MM.1S (cell line): ENCODE data around the gene DNPH1.

Experiments
- EZH2phosphoT487 ChIP-seq: fragments of 300-600 bp; sonication (generic); IDR thresholded peaks from 2 replicates; pipeline ENCODE4 v1.6.1; 2018; ENCODE audit warnings: antibody characterized with exemption, low read length
- TF ChIP-seq, protein P1 (sequence below): fragments of 300-600 bp; sonication (generic); IDR thresholded peaks from 2 replicates; pipeline ENCODE4 v1.5.1; 2016; ENCODE audit warnings: antibody characterized with exemption, low read length, mixed read lengths

GRCh38 chr6:43265564-43265963 is 36.3 kb upstream of the DNPH1 start:
- TF ChIP-seq, protein P1, sequence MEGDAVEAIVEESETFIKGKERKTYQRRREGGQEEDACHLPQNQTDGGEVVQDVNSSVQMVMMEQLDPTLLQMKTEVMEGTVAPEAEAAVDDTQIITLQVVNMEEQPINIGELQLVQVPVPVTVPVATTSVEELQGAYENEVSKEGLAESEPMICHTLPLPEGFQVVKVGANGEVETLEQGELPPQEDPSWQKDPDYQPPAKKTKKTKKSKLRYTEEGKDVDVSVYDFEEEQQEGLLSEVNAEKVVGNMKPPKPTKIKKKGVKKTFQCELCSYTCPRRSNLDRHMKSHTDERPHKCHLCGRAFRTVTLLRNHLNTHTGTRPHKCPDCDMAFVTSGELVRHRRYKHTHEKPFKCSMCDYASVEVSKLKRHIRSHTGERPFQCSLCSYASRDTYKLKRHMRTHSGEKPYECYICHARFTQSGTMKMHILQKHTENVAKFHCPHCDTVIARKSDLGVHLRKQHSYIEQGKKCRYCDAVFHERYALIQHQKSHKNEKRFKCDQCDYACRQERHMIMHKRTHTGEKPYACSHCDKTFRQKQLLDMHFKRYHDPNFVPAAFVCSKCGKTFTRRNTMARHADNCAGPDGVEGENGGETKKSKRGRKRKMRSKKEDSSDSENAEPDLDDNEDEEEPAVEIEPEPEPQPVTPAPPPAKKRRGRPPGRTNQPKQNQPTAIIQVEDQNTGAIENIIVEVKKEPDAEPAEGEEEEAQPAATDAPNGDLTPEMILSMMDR: no peak
- TF ChIP-seq EZH2phosphoT487: no peak
